ENCODE measurements around the gene ETV6. TPM values are rescaled to one million over a fixed set of nuclear protein-coding genes. Genes with fewer than 3 reads are reported as not detected.

The ETV6 gene
- total and polyA plus RNA-seq, 2 of the 8 experiments (the other 6 are each of a cell fraction or from before 2014, with no cell fraction given): 5.5 to 23.9 TPM

- CTCF ChIA-PET (ENCODE audit: partially characterized antibody): interaction anchor here (1.2 kb wide), 1 partner anchor 23 kb away, joined by 5 read pairs; no protein-coding TSS in a partner anchor
- Histone ChIP-seq H3K27me3 (replicated peaks in 1 of 4; ENCODE audit: control insufficient read depth in 3 of 4, extremely low read depth in 1 of 4, insufficient read depth in 3 of 4, low read length in 3 of 4) (no peaks in the 10 kb centered on the region), H4K20me1 (replicated peaks in 1 of 2; ENCODE audit: control insufficient read depth in 1 of 2, insufficient read depth in 2 of 2, low read length in 2 of 2) (no peaks in the 10 kb centered on the region), H4K5ac (ENCODE audit: insufficient read length, low read depth, low read length) (no peak overlapping the region), H4K8ac (ENCODE audit: extremely low read depth, insufficient read depth, low read length) (no peak overlapping the region; the same call in 1 of the 2 replicates), H3K9me3 (ENCODE audit: insufficient read depth in 2 of 2, low read depth in 1 of 2, low read length in 1 of 2) (peaks cover 0 to 4% of the 10 kb centered on the region in 2 experiments; a peak in 1 of 4 replicates), H2BK12ac (ENCODE audit: low read depth, low read length) (no peak overlapping the region), H3K56ac (replicated peaks; ENCODE audit: insufficient read length, low read depth, low read length) (no peak overlapping the region), H4K91ac (replicated peaks; ENCODE audit: insufficient read length, low read length) (no peak overlapping the region), H2BK15ac (ENCODE audit: low read length) (no peak overlapping the region), H3K23ac (ENCODE audit: insufficient read length) (no peak overlapping the region), H3K23me2 (ENCODE audit: low read depth, low read length) (no peaks in the 10 kb centered on the region), H3K4me3 (ENCODE audit: extremely low read depth in 1 of 4, insufficient read depth in 2 of 4, low read depth in 3 of 4, low read length in 4 of 4) (no peak overlapping the region), H3K9ac (replicated peaks in 1 of 4; ENCODE audit: extremely low read depth in 1 of 4, low read depth in 3 of 4, low read length in 3 of 4) (no peak overlapping the region), H3K27ac (ENCODE audit: low read depth, low read length) (no peak overlapping the region), H3K4me1 (replicated peaks in 1 of 4; ENCODE audit: control insufficient read depth in 3 of 4, insufficient read depth in 4 of 4, low read length in 3 of 4) (no peaks in the 10 kb centered on the region), H3K79me1 (ENCODE audit: low read depth, low read length) (no peaks in the 10 kb centered on the region; the same call in 1 of the 2 replicates), H3K4ac (replicated peaks; ENCODE audit: insufficient read length, low read depth, low read length) (no peak overlapping the region), H2AFZ (ENCODE audit: low read length) (no peak overlapping the region), H2AK5ac (ENCODE audit: low read depth, low read length) (no peak overlapping the region), H2BK5ac (ENCODE audit: low read depth, low read length) (no peak overlapping the region), H2BK20ac (ENCODE audit: low read length) (no peak overlapping the region), H2BK120ac (replicated peaks; ENCODE audit: low read depth, low read length) (no peak overlapping the region), H3K4me2 (ENCODE audit: insufficient read depth in 1 of 2, low read depth in 2 of 2, low read length in 2 of 2) (no peak overlapping the region), H3K14ac (ENCODE audit: insufficient read length) (no peak overlapping the region), H3K79me2 (ENCODE audit: control insufficient read depth in 1 of 2, insufficient read depth in 2 of 2, low read length in 2 of 2) (no peaks in the 10 kb centered on the region), H3K36me3 (ENCODE audit: control insufficient read depth in 2 of 4, insufficient read depth in 4 of 4, low read length in 3 of 4) (peaks cover 0 to 6% (median 0%) of the 10 kb centered on the region in 4 experiments; a peak in 1 of 8 replicates), H3K18ac (ENCODE audit: extremely low read depth, low read length) (no peak overlapping the region)
- 96% methylated on average over 18 of the region's 18 CpGs; no CpG with 5 or more reads in 1 of the 2 experiments for WGBS, 2 experiments (ENCODE audit: extremely low coverage in 1 of 2, insufficient coverage in 1 of 2, insufficient read length in 1 of 2, insufficient replicate concordance in 2 of 2, low coverage in 1 of 2, low lambda C conversion rate in 2 of 2, missing lambda C conversion rate in 1 of 2)
- no peak for TF ChIP-seq CHD1 (IDR thresholded peaks at IDR 0.05; ENCODE audit: low read depth, low read length)
- no peak for TF ChIP-seq TEAD4 (IDR thresholded peaks at IDR 0.05; ENCODE audit: low read depth, low read length)
- TF ChIP-seq EGR1 (IDR thresholded peaks at IDR 0.05; ENCODE audit: borderline replicate concordance, low read depth, low read length): no peak
- no peak for TF ChIP-seq SIN3A (conservative IDR thresholded peaks at IDR 0.05 in 1 of 2, IDR thresholded peaks at IDR 0.05 in 1 of 2; ENCODE audit: low read depth in 1 of 2, low read length in 2 of 2)
- TF ChIP-seq SP1 (IDR thresholded peaks at IDR 0.05; ENCODE audit: low read depth, low read length): no peak
- no peak for TF ChIP-seq YY1 (IDR thresholded peaks at IDR 0.05; ENCODE audit: low read depth, low read length)
- TF ChIP-seq NRF1 (IDR thresholded peaks at IDR 0.05; ENCODE audit: low read depth, low read length): no peak
- DNase-seq (ENCODE audit: low read depth in 1 of 2, low spot score in 2 of 2) (no peak), FAIRE-seq (no peak)
- POLR2A ChIA-PET (ENCODE audit: partially characterized antibody): no interaction called here
Observed at GRCh38 chr12:11869406-11869805, 219.9 kb downstream of the ETV6 start.

Data from H1 (cell line).